ENCODE measurements around the gene LRGUK.

The LRGUK gene

GRCh38 chr7:134113655-134114054, 13.5 kb upstream of the LRGUK start:
- no peaks in the 10 kb centered on the region for H3K4me1 ChIP-seq (ENCODE audit: control insufficient read depth, insufficient read depth, low read length)
- TF ChIP-seq EGR2 (tag by site-specific recombination; IDR thresholded peaks at IDR 0.05; ENCODE audit: low read depth): no peak
- no peak for TF ChIP-seq PRDM10 (tag by site-specific recombination; IDR thresholded peaks at IDR 0.05)
- no peak for TF ChIP-seq CTCF (tag by site-specific recombination; IDR thresholded peaks at IDR 0.05)
- no peak for TF ChIP-seq ZNF707 (tag by site-specific recombination; IDR thresholded peaks at IDR 0.05)
- no peak for TF ChIP-seq ZBTB7A (tag by site-specific recombination; IDR thresholded peaks at IDR 0.05; ENCODE audit: low read depth)
- no peak for TF ChIP-seq WT1 (tag by site-specific recombination; IDR thresholded peaks at IDR 0.05)
- TF ChIP-seq ZNF174 (tag by site-specific recombination; IDR thresholded peaks at IDR 0.05): no peak
- no peak for TF ChIP-seq ZNF747 (tag by site-specific recombination; IDR thresholded peaks at IDR 0.05)
- no peak for TF ChIP-seq ZSCAN16 (tag by site-specific recombination; IDR thresholded peaks at IDR 0.05)
- no peak for TF ChIP-seq ZSCAN5A (tag by site-specific recombination; IDR thresholded peaks at IDR 0.05)
- no peak for TF ChIP-seq KLF16 (tag by site-specific recombination; IDR thresholded peaks at IDR 0.05)
- no peak for TF ChIP-seq ZNF18 (tag by site-specific recombination; IDR thresholded peaks at IDR 0.05)
- no peak for TF ChIP-seq ZNF610 (tag by site-specific recombination; IDR thresholded peaks at IDR 0.05; ENCODE audit: borderline replicate concordance)
- TF ChIP-seq ZNF530 (tag by site-specific recombination; IDR thresholded peaks at IDR 0.05; ENCODE audit: low read depth): no peak
- no peak for TF ChIP-seq ZNF184 (tag by site-specific recombination; IDR thresholded peaks at IDR 0.05)
- no peak for TF ChIP-seq ZNF423 (tag by site-specific recombination; IDR thresholded peaks at IDR 0.05)
- no peak for TF ChIP-seq ZNF660 (tag by site-specific recombination; IDR thresholded peaks at IDR 0.05)
- no peak for TF ChIP-seq ZNF76 (tag by site-specific recombination; IDR thresholded peaks at IDR 0.05; ENCODE audit: borderline replicate concordance, low read depth)
- POLR2A ChIA-PET: no interaction called here
- H3K4me3 ChIP-seq (ENCODE audit: low read depth, low read length): no peak overlapping the region
- H3K9me3 ChIP-seq (ENCODE audit: control insufficient read depth, insufficient read depth, low read depth, low read length): no peaks in the 10 kb centered on the region
- H3K36me3 ChIP-seq (ENCODE audit: control insufficient read depth in 2 of 2, insufficient read depth in 1 of 2, low read length in 2 of 2): no peaks in the 10 kb centered on the region
- no peak overlapping the region for H3K27ac ChIP-seq (ENCODE audit: extremely low read depth, low read depth, low read length)
- CTCF ChIA-PET: no interaction called here

- ChIA-PET CTCF (no interaction called here), POLR2A (no interaction called here)
- Histone ChIP-seq H3K9me3 (ENCODE audit: control insufficient read depth, insufficient read depth, low read depth, low read length) (no peaks in the 10 kb centered on the region), H3K4me3 (ENCODE audit: low read depth, low read length) (no peak overlapping the region), H3K27ac (ENCODE audit: extremely low read depth, low read depth, low read length) (no peak overlapping the region), H3K36me3 (ENCODE audit: control insufficient read depth in 2 of 2, insufficient read depth in 1 of 2, low read length in 2 of 2) (no peaks in the 10 kb centered on the region), H3K4me1 (ENCODE audit: control insufficient read depth, insufficient read depth, low read length) (no peaks in the 10 kb centered on the region)
- TF ChIP-seq ZFP37 (tag by site-specific recombination; IDR thresholded peaks at IDR 0.05) (no peak), TSHZ1 (tag by site-specific recombination; IDR thresholded peaks at IDR 0.05; ENCODE audit: borderline replicate concordance) (no peak), ZNF561 (tag by site-specific recombination; IDR thresholded peaks at IDR 0.05; ENCODE audit: borderline replicate concordance) (no peak), ZNF571 (tag by site-specific recombination; IDR thresholded peaks at IDR 0.05) (no peak), ZBTB20 (tag by site-specific recombination; IDR thresholded peaks at IDR 0.05) (no peak), ZNF596 (tag by site-specific recombination; IDR thresholded peaks at IDR 0.05) (no peak), ZFHX2 (tag by site-specific recombination; conservative IDR thresholded peaks at IDR 0.05) (no peak), ZNF670 (tag by site-specific recombination; IDR thresholded peaks at IDR 0.05; ENCODE audit: low read depth) (no peak)
Observed at GRCh38 chr7:134114992-134115391, 12.1 kb upstream of the LRGUK start.

Data from HEK293 (cell line).